Liver (tissue), 9 donors: Measurements from ENCODE around the gene CLIC3. TPM values are rescaled to one million over a fixed set of nuclear protein-coding genes. Genes with fewer than 3 reads are reported as not detected.

Experiments
- DNase-seq: peaks from one replicate; pipeline ENCODE4 v3.0.0-alpha.2; 2017; ENCODE audit warnings: low spot score
- H3K27ac ChIP-seq, 2 donors: one replicate each; pipeline ENCODE4 v1.7.0; 2013; ENCODE audit warnings: inconsistent platforms in 2 of 2, low read length in 2 of 2, control low read depth in 1 of 2, low read depth in 1 of 2, mild to moderate bottlenecking in 1 of 2
- H3K27me3 ChIP-seq, 4 donors: one replicate each; pipeline versions ENCODE4 v1.6.1 to v1.7.0; 2013; ENCODE audit warnings: low read length in 3 of 4, inconsistent platforms in 1 of 4, mild to moderate bottlenecking in 1 of 4, moderate library complexity in 1 of 4; ENCODE audit not compliant: control insufficient read depth in 4 of 4, insufficient read depth in 4 of 4
- H3K36me3 ChIP-seq, 4 donors: one replicate each; pipeline versions ENCODE4 v1.6.1 to v1.7.0; 2013; ENCODE audit warnings: low read length in 3 of 4, mild to moderate bottlenecking in 3 of 4, low read depth in 1 of 4, moderate library complexity in 1 of 4; ENCODE audit not compliant: control insufficient read depth in 4 of 4, insufficient read depth in 3 of 4
- H3K4me1 ChIP-seq, 4 donors: one replicate each; pipeline versions ENCODE4 v1.6.1 to v1.7.0; 2013; ENCODE audit warnings: low read length in 3 of 4, mild to moderate bottlenecking in 3 of 4, moderate library complexity in 1 of 4; ENCODE audit not compliant: control insufficient read depth in 4 of 4, insufficient read depth in 4 of 4
- H3K4me3 ChIP-seq, 3 donors: one replicate each; pipeline versions ENCODE4 v1.6.1 to v1.7.0; 2013; ENCODE audit warnings: low read length in 3 of 3, control low read depth in 1 of 3, low read depth in 1 of 3, mild to moderate bottlenecking in 1 of 3
- H3K9ac ChIP-seq, 2 donors: one replicate each; pipeline ENCODE4 v1.7.0; 2013; ENCODE audit warnings: low read length in 2 of 2, mild to moderate bottlenecking in 2 of 2, moderate library complexity in 2 of 2, control low read depth in 1 of 2, low read depth in 1 of 2
- H3K9me3 ChIP-seq, 4 donors: one replicate each; pipeline versions ENCODE4 v1.6.1 to v1.7.0; 2013; ENCODE audit warnings: low read length in 3 of 4; ENCODE audit not compliant: control insufficient read depth in 4 of 4
- CTCF ChIP-seq: fragments of 150-350 bp; IDR thresholded peaks from 2 replicates; pipeline ENCODE4 v1.5.1; 2017; ENCODE audit warnings: improper control_type of control experiment, low read depth, low read length; ENCODE audit not compliant: missing input control
- EGR1 ChIP-seq, 2 donors: IDR thresholded peaks; 2 replicates each; pipeline ENCODE4 v1.6.1; 2016 to 2018; ENCODE audit warnings: antibody characterized with exemption in 2 of 2, low read depth in 2 of 2
- FOXA1 ChIP-seq: IDR thresholded peaks from 2 replicates; pipeline ENCODE4 v1.6.1; 2016; ENCODE audit warnings: antibody characterized with exemption
- FOXA2 ChIP-seq: IDR thresholded peaks from 2 replicates; pipeline ENCODE4 v1.6.1; 2016; ENCODE audit warnings: antibody characterized with exemption
- GABPA ChIP-seq, 2 donors: IDR thresholded peaks in 1 of 2; conservative IDR thresholded peaks in 1 of 2; 2 replicates each; pipeline ENCODE4 v1.6.1; 2016; ENCODE audit warnings: antibody characterized with exemption in 2 of 2, mild to moderate bottlenecking in 1 of 2, moderate library complexity in 1 of 2
- HNF4A ChIP-seq, 2 donors: conservative IDR thresholded peaks; 2 replicates each; pipeline ENCODE4 v1.6.1; 2016; ENCODE audit warnings: antibody characterized with exemption in 2 of 2, mild to moderate bottlenecking in 2 of 2
- HNF4G ChIP-seq: IDR thresholded peaks from 2 replicates; pipeline ENCODE4 v1.6.1; 2016; ENCODE audit warnings: antibody characterized with exemption
- JUND ChIP-seq, 2 donors: IDR thresholded peaks; 2 replicates each; pipeline ENCODE4 v1.6.1; 2016; ENCODE audit warnings: antibody characterized with exemption in 2 of 2
- NR2F2 ChIP-seq: IDR thresholded peaks from 2 replicates; pipeline ENCODE4 v1.6.1; 2016; ENCODE audit warnings: antibody characterized with exemption
- RAD21 ChIP-seq, 2 donors: IDR thresholded peaks; 2 replicates each; pipeline ENCODE4 v1.6.1; 2016; ENCODE audit warnings: antibody characterized with exemption in 2 of 2, mild to moderate bottlenecking in 2 of 2
- REST ChIP-seq: IDR thresholded peaks from 2 replicates; pipeline ENCODE4 v1.6.1; 2016; ENCODE audit warnings: antibody characterized with exemption, mild to moderate bottlenecking
- RXRA ChIP-seq, 2 donors: IDR thresholded peaks; 2 replicates each; pipeline ENCODE4 v1.6.1; 2017 to 2018; ENCODE audit warnings: antibody characterized with exemption in 2 of 2, mild to moderate bottlenecking in 1 of 2
- SP1 ChIP-seq: IDR thresholded peaks from 2 replicates; pipeline ENCODE4 v1.6.1; 2018; ENCODE audit warnings: antibody characterized with exemption, mild to moderate bottlenecking
- TAF1 ChIP-seq: conservative IDR thresholded peaks from 2 replicates; pipeline ENCODE4 v1.6.1; 2016; ENCODE audit warnings: antibody characterized with exemption, mild to moderate bottlenecking
- YY1 ChIP-seq: IDR thresholded peaks from 2 replicates; pipeline ENCODE4 v1.6.1; 2016; ENCODE audit warnings: antibody characterized with exemption, mild to moderate bottlenecking
- WGBS: extraction: QIAGEN DNeasy Blood & Tissue Kit; methylation state at CpG from one replicate; pipeline ENCODE4 v1.1.7; 2013; 5-methylcytosine and 5-hydroxymethylcytosine counted together
- polyA plus RNA-seq, 2 donors: library from polyadenylated mRNA; stranded (reverse) in 1 of 2; unstranded in 1 of 2; fragments of 200-250 nt in 1 of 2; fragments of >200 nt in 1 of 2; fragmentation: Nextera tagmentation in 1 of 2; extraction: Ambion mirVana in 1 of 2; gene quantifications; one replicate each; pipeline versions ENCODE4 v1.2.1 to v1.2.3, GENCODE V29; 2013 to 2015
- total RNA-seq, 2 donors: library from RNA; depleted of rRNA; stranded (reverse); fragments of >200 nt; gene quantifications; one replicate each; pipeline ENCODE4 v1.2.3, GENCODE V29; 2014
- TF ChIP-seq, protein P1 (sequence below): IDR thresholded peaks from 2 replicates; pipeline ENCODE4 v1.6.1; 2016; ENCODE audit warnings: antibody characterized with exemption
- TF ChIP-seq, protein P2 (sequence below): IDR thresholded peaks from 2 replicates; pipeline ENCODE4 v1.6.1; 2016; ENCODE audit warnings: antibody characterized with exemption
- TF ChIP-seq, protein P3 (sequence below): IDR thresholded peaks from 2 replicates; pipeline ENCODE4 v1.6.1; 2016; ENCODE audit warnings: antibody characterized with exemption
- donor health status: healthy.
- donor health status: healthy.
- donor health status: healthy.
- donor health status: healthy.
- donor health status: healthy.

The CLIC3 gene
- total and polyA plus RNA-seq, 4 donors = 0.33 to 0.83 (median 0.40) TPM

GRCh38 chr9:137012694-137013570 is 16.6 kb upstream of the CLIC3 start:
- no peak overlapping the region for H3K27ac ChIP-seq
- no peaks in the 10 kb centered on the region for H3K4me1 ChIP-seq
- no peak for TF ChIP-seq HNF4A (conservative IDR thresholded peaks at IDR 0.05)
- TF ChIP-seq, protein P1, sequence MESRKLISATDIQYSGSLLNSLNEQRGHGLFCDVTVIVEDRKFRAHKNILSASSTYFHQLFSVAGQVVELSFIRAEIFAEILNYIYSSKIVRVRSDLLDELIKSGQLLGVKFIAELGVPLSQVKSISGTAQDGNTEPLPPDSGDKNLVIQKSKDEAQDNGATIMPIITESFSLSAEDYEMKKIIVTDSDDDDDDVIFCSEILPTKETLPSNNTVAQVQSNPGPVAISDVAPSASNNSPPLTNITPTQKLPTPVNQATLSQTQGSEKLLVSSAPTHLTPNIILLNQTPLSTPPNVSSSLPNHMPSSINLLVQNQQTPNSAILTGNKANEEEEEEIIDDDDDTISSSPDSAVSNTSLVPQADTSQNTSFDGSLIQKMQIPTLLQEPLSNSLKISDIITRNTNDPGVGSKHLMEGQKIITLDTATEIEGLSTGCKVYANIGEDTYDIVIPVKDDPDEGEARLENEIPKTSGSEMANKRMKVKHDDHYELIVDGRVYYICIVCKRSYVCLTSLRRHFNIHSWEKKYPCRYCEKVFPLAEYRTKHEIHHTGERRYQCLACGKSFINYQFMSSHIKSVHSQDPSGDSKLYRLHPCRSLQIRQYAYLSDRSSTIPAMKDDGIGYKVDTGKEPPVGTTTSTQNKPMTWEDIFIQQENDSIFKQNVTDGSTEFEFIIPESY = no peak
- no peak for TF ChIP-seq REST
- no peak for TF ChIP-seq TAF1
- no peak for TF ChIP-seq SP1
- no peak for TF ChIP-seq EGR1 (IDR thresholded peaks at IDR 0.05; ENCODE audit: low read depth in 2 of 2)
- no peak for TF ChIP-seq HNF4G
- TF ChIP-seq RAD21 (IDR thresholded peaks at IDR 0.05) = no peak
- TF ChIP-seq, protein P2, sequence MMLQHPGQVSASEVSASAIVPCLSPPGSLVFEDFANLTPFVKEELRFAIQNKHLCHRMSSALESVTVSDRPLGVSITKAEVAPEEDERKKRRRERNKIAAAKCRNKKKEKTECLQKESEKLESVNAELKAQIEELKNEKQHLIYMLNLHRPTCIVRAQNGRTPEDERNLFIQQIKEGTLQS = no peak
- TF ChIP-seq GABPA (IDR thresholded peaks at IDR 0.05 in 1 of 2, conservative IDR thresholded peaks at IDR 0.05 in 1 of 2) = no peak
- TF ChIP-seq JUND (IDR thresholded peaks at IDR 0.05) = no peak
- TF ChIP-seq YY1 = no peak
- TF ChIP-seq FOXA1 = no peak
- TF ChIP-seq CTCF = no peak
- no peak for TF ChIP-seq RXRA (IDR thresholded peaks at IDR 0.05)
- TF ChIP-seq FOXA2 = no peak
- TF ChIP-seq, protein P3, sequence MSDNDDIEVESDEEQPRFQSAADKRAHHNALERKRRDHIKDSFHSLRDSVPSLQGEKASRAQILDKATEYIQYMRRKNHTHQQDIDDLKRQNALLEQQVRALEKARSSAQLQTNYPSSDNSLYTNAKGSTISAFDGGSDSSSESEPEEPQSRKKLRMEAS = no peak
- no peak for TF ChIP-seq NR2F2
- H3K36me3 ChIP-seq = peaks cover 2 to 50% (median 22%) of the 10 kb centered on the region in 4 donors
- H3K9me3 ChIP-seq = no peaks in the 10 kb centered on the region
- 91% methylated on average over 67 of the region's 67 CpGs for WGBS
- DNase-seq = no peak
- H3K27me3 ChIP-seq = no peaks in the 10 kb centered on the region
- no peak overlapping the region for H3K4me3 ChIP-seq
- H3K9ac ChIP-seq = no peak overlapping the region
